Naive thymus-derived CD4-positive, alpha-beta T cell (primary cell): ENCODE measurements around the gene CASKIN2. TPM values are rescaled to one million over a fixed set of nuclear protein-coding genes. Genes with fewer than 3 reads are reported as not detected.

ENCODE experiments used
- ATAC-seq: fragments of 150-1000 bp; cut with Tn5 transposase; 2 replicates; pipeline ENCODE4 v1.10.0; 2021; ENCODE audit warnings: mild to moderate bottlenecking, moderate library complexity
- CTCF ChIA-PET: fragments of 350-600 bp; sonication (Branson Sonifier 250); formaldehyde crosslinking; loops from one replicate; lab custom pipeline; 2021; ENCODE audit warnings: antibody characterized with exemption; lab: Charles Lee
- POLR2A ChIA-PET: fragments of 350-600 bp; sonication (Branson Sonifier 250); formaldehyde crosslinking; loops from one replicate; lab custom pipeline; 2021; ENCODE audit warnings: antibody characterized with exemption, inconsistent platforms; lab: Charles Lee
- DNase-seq, 9 donors: peaks; one replicate each; pipeline versions ENCODE4 v3.0.0 to v3.0.0-alpha.2; 2020 to 2022; ENCODE audit warnings: mixed read lengths in 1 of 9
- H3K27ac ChIP-seq: one replicate; pipeline ENCODE4 v1.7.0; 2013; ENCODE audit warnings: mild to moderate bottlenecking, low read depth, low read length, moderate library complexity
- H3K27me3 ChIP-seq, 2 donors: one replicate each; pipeline ENCODE4 v1.7.0; 2013; ENCODE audit warnings: low read length in 2 of 2, mild to moderate bottlenecking in 2 of 2, moderate library complexity in 2 of 2; ENCODE audit not compliant: control insufficient read depth in 2 of 2, insufficient read depth in 2 of 2
- H3K36me3 ChIP-seq, 3 experiments: 1 replicate in 2 of 3; 2 replicates in 1 of 3; pipeline ENCODE4 v1.7.0; 2013; ENCODE audit warnings: low read length in 3 of 3, mild to moderate bottlenecking in 3 of 3, moderate library complexity in 1 of 3; ENCODE audit not compliant: insufficient read depth in 3 of 3, control insufficient read depth in 2 of 3
- H3K4me1 ChIP-seq, 2 donors: one replicate each; pipeline ENCODE4 v1.7.0; 2013; ENCODE audit warnings: low read length in 2 of 2, mild to moderate bottlenecking in 2 of 2, moderate library complexity in 1 of 2; ENCODE audit not compliant: control insufficient read depth in 2 of 2, insufficient read depth in 2 of 2
- H3K4me3 ChIP-seq: 2 replicates; pipeline ENCODE4 v1.7.0; 2013; ENCODE audit warnings: mild to moderate bottlenecking, low read length
- H3K9me3 ChIP-seq, 3 experiments: 1 replicate in 2 of 3; 2 replicates in 1 of 3; pipeline ENCODE4 v1.7.0; 2013; ENCODE audit warnings: low read length in 3 of 3; ENCODE audit not compliant: control insufficient read depth in 2 of 3
- H3K27ac Mint-ChIP-seq, 9 donors: one replicate each; pipeline ENCODE4 v1.8.0; 2020 to 2022; ENCODE audit warnings: mixed read lengths in 9 of 9, mild to moderate bottlenecking in 8 of 9, moderate library complexity in 5 of 9, inconsistent platforms in 2 of 9
- H3K27me3 Mint-ChIP-seq, 5 donors: one replicate each; pipeline ENCODE4 v1.8.0; 2021 to 2022; ENCODE audit warnings: mixed read lengths in 5 of 5, mild to moderate bottlenecking in 1 of 5
- H3K36me3 Mint-ChIP-seq, 5 donors: one replicate each; pipeline ENCODE4 v1.8.0; 2020 to 2022; ENCODE audit warnings: mixed read lengths in 5 of 5, mild to moderate bottlenecking in 3 of 5, inconsistent platforms in 1 of 5
- H3K4me1 Mint-ChIP-seq, 7 donors: one replicate each; pipeline ENCODE4 v1.8.0; 2020 to 2022; ENCODE audit warnings: mixed read lengths in 7 of 7, mild to moderate bottlenecking in 3 of 7, inconsistent platforms in 1 of 7
- H3K4me3 Mint-ChIP-seq, 10 donors: one replicate each; pipeline ENCODE4 v1.8.0; 2020 to 2022; ENCODE audit warnings: mild to moderate bottlenecking in 10 of 10, mixed read lengths in 10 of 10, moderate library complexity in 6 of 10, inconsistent platforms in 2 of 10
- H3K9me3 Mint-ChIP-seq, 11 donors: one replicate each; pipeline ENCODE4 v1.8.0; 2020 to 2022; ENCODE audit warnings: mixed read lengths in 11 of 11, mild to moderate bottlenecking in 4 of 11, inconsistent platforms in 1 of 11, moderate library complexity in 1 of 11
- intact Hi-C, 2 donors: fragments of 100-400 bp; cut with micrococcal nuclease; formaldehyde crosslinking; loops; one replicate each; pipeline ENCODE4 v1.15.1; 2023
- polyA plus RNA-seq, 2 donors: library from polyadenylated mRNA; unstranded; fragments of 300-500 nt; fragmentation: Illumina TruSeq; gene quantifications; one replicate each; pipeline ENCODE4 v1.2.3, GENCODE V29; 2021
- total RNA-seq, 6 experiments: library from RNA in 5 of 6; stranded (reverse) in 5 of 6; gene quantifications; 1 replicate in 5 of 6; 2 replicates in 1 of 6; pipeline ENCODE4 v1.2.3 and lab custom pipeline; 2021 to 2026

CASKIN2 gene
- total and polyA plus RNA-seq, 7 experiments from 2014 or later = 0.22 to 1.2 (median 0.60) TPM; not detected in 1

DNA sequence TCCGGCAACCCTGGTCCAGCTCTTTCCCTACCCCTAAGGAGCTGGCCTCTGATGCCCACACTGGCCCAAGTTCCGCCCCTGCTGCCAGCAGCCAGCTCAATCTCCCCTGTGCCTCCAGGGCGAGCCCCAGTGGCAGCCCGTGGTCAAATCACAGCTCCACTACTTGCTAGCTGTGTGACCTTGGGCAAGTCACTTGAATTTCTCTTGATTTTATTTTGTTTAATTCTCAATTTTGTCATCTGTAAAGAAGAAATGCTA lies 10.3 kb downstream of the CASKIN2 start:
- H3K27me3 Mint-ChIP-seq = no peaks in the 10 kb centered on the region
- H3K4me1 Mint-ChIP-seq = peaks cover 0 to 3% (median 0%) of the 10 kb centered on the region in 7 donors
- H3K27ac ChIP-seq = no peak overlapping the region
- H3K36me3 Mint-ChIP-seq = no peaks in the 10 kb centered on the region
- no peak overlapping the region for H3K4me3 Mint-ChIP-seq
- no peaks in the 10 kb centered on the region for H3K4me1 ChIP-seq
- intact Hi-C loops = loop anchor here in 1 of 2 donors (2.0 kb wide), 1 partner anchor 58 kb away; no protein-coding TSS in a partner anchor
- CTCF ChIA-PET = interaction anchor here (1.6 kb wide), 1 partner anchor 13 kb away, joined by 4 read pairs; no protein-coding TSS in a partner anchor
- H3K9me3 ChIP-seq = no peaks in the 10 kb centered on the region
- H3K27ac Mint-ChIP-seq = no peak overlapping the region
- DNase-seq = no peak
- H3K4me3 ChIP-seq = no peak overlapping the region
- no peak for ATAC-seq
- no peaks in the 10 kb centered on the region for H3K27me3 ChIP-seq
- H3K36me3 ChIP-seq = peaks cover 0 to 2% (median 0%) of the 10 kb centered on the region in 3 experiments
- POLR2A ChIA-PET = interaction anchor here (1.0 kb wide), 1 partner anchor 516 kb away, joined by 3 read pairs; no protein-coding TSS in a partner anchor
- no peaks in the 10 kb centered on the region for H3K9me3 Mint-ChIP-seq

- no peaks in the 10 kb centered on the region for H3K27me3 ChIP-seq
- peak in 4 of 9 donors; percentile 26 to 41 (median 38) for DNase-seq
- no peaks in the 10 kb centered on the region for H3K4me1 ChIP-seq
- no peak overlapping the region for H3K27ac Mint-ChIP-seq
- H3K4me3 ChIP-seq = no peak overlapping the region
- ChIA-PET CTCF (interaction anchor here (1.6 kb wide), 1 partner anchor 14 kb away, joined by 4 read pairs; no protein-coding TSS in a partner anchor), POLR2A (interaction anchor here (1.0 to 1.5 kb wide), 2 partner anchors 17 to 516 kb away, joined by 3 to 4 read pairs; no protein-coding TSS in a partner anchor)
- peaks cover 0 to 7% (median 0%) of the 10 kb centered on the region in 3 experiments for H3K36me3 ChIP-seq
- H3K9me3 Mint-ChIP-seq = no peaks in the 10 kb centered on the region
- H3K9me3 ChIP-seq = no peaks in the 10 kb centered on the region
- intact Hi-C loops = loop anchor here in 1 of 2 donors (1.0 to 2.0 kb wide), 2 partner anchors 21 to 58 kb away; partner anchors contain the start of gene LLGL2
- H3K27ac ChIP-seq = no peak overlapping the region
- peaks cover 0 to 2% (median 0%) of the 10 kb centered on the region in 7 donors for H3K4me1 Mint-ChIP-seq
- H3K36me3 Mint-ChIP-seq = no peaks in the 10 kb centered on the region
- ATAC-seq = peak; percentile 73
- H3K27me3 Mint-ChIP-seq = no peaks in the 10 kb centered on the region
- no peak overlapping the region for H3K4me3 Mint-ChIP-seq
Measured at GRCh38 chr17:75504347-75505151, 10.8 kb downstream of the CASKIN2 start.

DNA sequence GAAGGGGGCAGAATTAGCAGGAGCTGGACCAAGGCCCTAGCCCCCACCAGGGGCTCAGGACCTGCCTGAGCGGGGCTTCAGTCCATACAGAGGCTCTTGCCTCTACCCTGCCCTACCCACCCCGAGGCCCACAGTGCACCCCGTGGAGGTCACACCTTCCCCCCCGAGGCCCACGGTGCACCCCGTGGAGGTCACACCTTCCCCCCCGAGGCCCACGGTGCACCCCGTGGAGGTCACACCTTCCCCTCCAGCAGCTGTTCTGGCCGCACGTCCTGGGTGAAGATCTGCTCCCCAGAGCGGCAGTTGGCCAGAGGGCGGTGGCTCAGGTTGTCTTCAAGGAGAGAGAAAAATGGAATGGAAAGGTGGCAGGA lies 11.4 kb downstream of the CASKIN2 start:
- Mint-ChIP-seq H3K9me3 (no peaks in the 10 kb centered on the region), H3K36me3 (no peaks in the 10 kb centered on the region), H3K4me1 (peaks cover 0 to 2% (median 0%) of the 10 kb centered on the region in 7 donors), H3K27ac (no peak overlapping the region), H3K27me3 (no peaks in the 10 kb centered on the region), H3K4me3 (no peak overlapping the region)
- Histone ChIP-seq H3K27me3 (no peaks in the 10 kb centered on the region), H3K9me3 (no peaks in the 10 kb centered on the region), H3K36me3 (peaks cover 0 to 13% (median 0%) of the 10 kb centered on the region in 3 experiments), H3K27ac (no peak overlapping the region), H3K4me3 (no peak overlapping the region), H3K4me1 (no peaks in the 10 kb centered on the region)
- ATAC-seq = peak; percentile 60
- intact Hi-C loops = loop anchor here in 1 of 2 donors (1.0 to 2.0 kb wide), 2 partner anchors 21 to 59 kb away; partner anchors contain the start of gene LLGL2
- POLR2A ChIA-PET = interaction anchor here (1.5 kb wide), 1 partner anchor 17 kb away, joined by 4 read pairs; no protein-coding TSS in a partner anchor
- CTCF ChIA-PET = no interaction called here
- no peak for DNase-seq

GRCh38 chr17:75503337-75503950 lies 11.9 kb downstream of the CASKIN2 start:
- POLR2A ChIA-PET = interaction anchor here (1.1 to 1.5 kb wide), 2 partner anchors 16 to 47 kb away, joined by 4 read pairs; partner anchors contain the start of gene TMEM94
- Histone ChIP-seq H3K27ac (no peak overlapping the region), H3K27me3 (no peaks in the 10 kb centered on the region), H3K36me3 (peaks cover 0 to 18% (median 0%) of the 10 kb centered on the region in 3 experiments), H3K4me3 (no peak overlapping the region), H3K4me1 (no peaks in the 10 kb centered on the region), H3K9me3 (no peaks in the 10 kb centered on the region)
- Mint-ChIP-seq H3K36me3 (no peaks in the 10 kb centered on the region), H3K4me3 (no peak overlapping the region), H3K4me1 (peaks cover 0 to 4% (median 0%) of the 10 kb centered on the region in 7 donors), H3K27me3 (no peaks in the 10 kb centered on the region), H3K27ac (no peak overlapping the region), H3K9me3 (no peaks in the 10 kb centered on the region)
- CTCF ChIA-PET = interaction anchor here (1.0 to 1.3 kb wide), 2 partner anchors 24 to 26 kb away, joined by 3 to 4 read pairs; no protein-coding TSS in a partner anchor
- intact Hi-C loops = no loop called here
- ATAC-seq = no peak
- no peak for DNase-seq

DNA sequence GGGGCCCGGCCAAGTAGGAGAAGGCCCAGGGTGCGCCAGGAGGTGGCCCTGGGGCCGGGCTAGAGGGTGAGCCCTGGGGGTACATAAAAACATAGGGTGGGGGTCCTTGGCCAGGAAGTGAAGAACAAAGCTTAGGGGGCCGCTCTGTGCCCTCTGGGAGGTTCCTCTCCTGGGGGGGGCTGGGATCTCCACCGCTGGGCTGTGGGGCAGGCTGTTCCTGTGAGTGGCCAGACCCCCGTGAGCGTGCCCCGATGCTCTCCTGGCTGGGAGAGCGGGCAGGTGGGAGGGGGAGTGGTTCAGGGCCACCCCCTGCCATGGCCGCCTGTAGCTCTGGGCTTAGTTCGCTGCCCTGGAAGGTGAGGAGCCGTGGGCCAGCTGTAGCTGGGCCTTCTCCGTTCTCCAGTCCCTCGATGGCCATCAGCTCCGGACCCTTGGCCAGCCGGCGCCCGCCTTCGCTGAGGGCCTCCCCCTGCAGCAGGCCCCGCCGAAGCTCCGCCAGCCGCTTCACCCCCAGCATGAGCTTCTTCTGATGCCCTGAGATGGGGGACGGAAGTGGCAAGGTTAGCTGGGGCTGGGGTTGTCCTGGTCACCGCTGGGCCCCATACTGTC lies 12.5 kb downstream of the CASKIN2 start:
- H3K4me3 Mint-ChIP-seq = no peak overlapping the region
- DNase-seq = no peak
- Histone ChIP-seq H3K27me3 (no peaks in the 10 kb centered on the region), H3K4me1 (peaks cover 0 to 5% of the 10 kb centered on the region in 2 donors), H3K4me3 (no peak overlapping the region), H3K27ac (no peak overlapping the region), H3K9me3 (no peaks in the 10 kb centered on the region), H3K36me3 (peaks cover 0 to 24% (median 0%) of the 10 kb centered on the region in 3 experiments)
- H3K27ac Mint-ChIP-seq = no peak overlapping the region
- no peak for ATAC-seq
- peaks cover 0 to 2% (median 0%) of the 10 kb centered on the region in 5 donors for H3K36me3 Mint-ChIP-seq
- CTCF ChIA-PET = interaction anchor here (1.0 to 1.3 kb wide), 2 partner anchors 25 to 26 kb away, joined by 3 to 4 read pairs; no protein-coding TSS in a partner anchor
- H3K27me3 Mint-ChIP-seq = no peaks in the 10 kb centered on the region
- no peaks in the 10 kb centered on the region for H3K9me3 Mint-ChIP-seq
- intact Hi-C loops = no loop called here
- peaks cover 0 to 6% (median 4%) of the 10 kb centered on the region in 7 donors for H3K4me1 Mint-ChIP-seq
- POLR2A ChIA-PET = interaction anchor here (1.1 to 1.5 kb wide), 2 partner anchors 16 to 47 kb away, joined by 4 read pairs; partner anchors contain the start of gene TMEM94
